Erythroblast (primary cell): Measurements from ENCODE around the gene TMEM151A.
"Not testable (repeated sequence)": the region's sequence is repeated elsewhere in the genome, so short reads cannot be mapped to it uniquely, and the experiment has no call there.

ENCODE experiments used
- DNase-seq, 2 experiments: peaks; one replicate each; lab custom pipeline; 2025; lab: John Stamatoyannopoulos, UW
- GATA1 ChIP-seq: IDR thresholded peaks from 2 replicates; pipeline ENCODE4 v1.6.1; 2011; ENCODE audit warnings: low read depth, mild to moderate bottlenecking, control low read depth, low read length, moderate library complexity
- POLR2A ChIP-seq: IDR thresholded peaks from 2 replicates; pipeline ENCODE4 v1.6.1; 2011; ENCODE audit warnings: mild to moderate bottlenecking, low read length

TMEM151A gene

DNA sequence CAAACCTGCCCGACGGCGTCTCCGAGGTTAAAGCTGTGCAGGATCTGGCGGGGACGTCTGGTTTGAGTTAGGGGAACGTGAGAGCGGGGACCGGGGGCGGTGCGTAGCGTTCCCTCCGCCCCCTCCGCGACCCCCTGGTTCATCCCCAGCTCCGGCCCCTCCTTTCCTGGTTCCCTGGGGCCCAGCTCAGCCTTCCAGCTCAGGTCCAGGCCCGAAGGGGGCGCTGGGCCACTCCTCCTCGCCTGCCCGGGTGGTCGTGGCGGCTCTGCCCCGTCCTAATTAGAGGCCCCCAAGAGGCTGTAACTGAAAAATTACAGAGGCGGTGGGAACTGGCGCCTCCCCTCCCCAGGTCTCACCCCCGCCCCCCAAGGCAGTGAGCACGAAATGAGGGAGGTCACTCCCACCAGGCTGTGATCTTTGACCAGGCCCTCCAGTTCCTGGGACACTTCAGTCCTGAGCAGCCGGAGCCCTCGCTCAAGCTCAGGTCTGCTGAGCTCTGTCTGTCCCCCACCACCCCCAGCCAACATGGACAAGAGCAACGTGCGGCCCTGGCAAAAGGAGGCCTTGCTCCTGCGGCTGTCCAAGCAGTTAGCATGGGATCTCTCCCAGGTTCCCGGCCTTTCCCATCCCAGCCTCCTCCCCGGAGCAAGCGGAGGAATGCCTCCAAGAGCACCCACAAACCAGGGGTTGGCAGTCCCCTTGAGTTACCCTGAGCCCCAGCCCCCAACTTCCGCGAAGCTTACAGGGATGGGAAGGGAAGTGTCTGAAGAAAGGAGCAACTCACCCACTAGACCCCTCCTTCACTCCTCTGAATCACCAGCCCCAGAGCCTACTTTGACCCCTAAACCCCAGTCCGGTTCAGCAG, 21.9 kb downstream of the TMEM151A start:
- no peak for DNase-seq
- no peak for TF ChIP-seq POLR2A
- TF ChIP-seq GATA1 = no peak

DNA sequence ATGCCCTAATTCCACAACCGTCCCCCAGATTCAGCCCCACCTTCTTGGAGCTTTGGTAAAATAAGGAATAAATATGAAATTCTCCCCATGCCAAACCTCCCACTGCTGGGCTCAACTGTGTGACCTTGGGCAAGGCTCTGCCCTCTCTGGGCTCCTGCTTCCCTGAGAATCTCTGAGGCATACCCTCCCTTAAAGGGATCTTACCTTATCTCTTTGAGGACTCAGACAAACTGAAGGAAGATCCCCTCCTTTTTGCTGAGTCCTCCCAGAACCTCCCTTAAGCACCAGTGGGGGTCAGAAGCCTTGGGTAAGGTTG, 22.4 kb downstream of the TMEM151A start:
- no peak for DNase-seq
- TF ChIP-seq GATA1 (no peak), POLR2A (no peak)

DNA sequence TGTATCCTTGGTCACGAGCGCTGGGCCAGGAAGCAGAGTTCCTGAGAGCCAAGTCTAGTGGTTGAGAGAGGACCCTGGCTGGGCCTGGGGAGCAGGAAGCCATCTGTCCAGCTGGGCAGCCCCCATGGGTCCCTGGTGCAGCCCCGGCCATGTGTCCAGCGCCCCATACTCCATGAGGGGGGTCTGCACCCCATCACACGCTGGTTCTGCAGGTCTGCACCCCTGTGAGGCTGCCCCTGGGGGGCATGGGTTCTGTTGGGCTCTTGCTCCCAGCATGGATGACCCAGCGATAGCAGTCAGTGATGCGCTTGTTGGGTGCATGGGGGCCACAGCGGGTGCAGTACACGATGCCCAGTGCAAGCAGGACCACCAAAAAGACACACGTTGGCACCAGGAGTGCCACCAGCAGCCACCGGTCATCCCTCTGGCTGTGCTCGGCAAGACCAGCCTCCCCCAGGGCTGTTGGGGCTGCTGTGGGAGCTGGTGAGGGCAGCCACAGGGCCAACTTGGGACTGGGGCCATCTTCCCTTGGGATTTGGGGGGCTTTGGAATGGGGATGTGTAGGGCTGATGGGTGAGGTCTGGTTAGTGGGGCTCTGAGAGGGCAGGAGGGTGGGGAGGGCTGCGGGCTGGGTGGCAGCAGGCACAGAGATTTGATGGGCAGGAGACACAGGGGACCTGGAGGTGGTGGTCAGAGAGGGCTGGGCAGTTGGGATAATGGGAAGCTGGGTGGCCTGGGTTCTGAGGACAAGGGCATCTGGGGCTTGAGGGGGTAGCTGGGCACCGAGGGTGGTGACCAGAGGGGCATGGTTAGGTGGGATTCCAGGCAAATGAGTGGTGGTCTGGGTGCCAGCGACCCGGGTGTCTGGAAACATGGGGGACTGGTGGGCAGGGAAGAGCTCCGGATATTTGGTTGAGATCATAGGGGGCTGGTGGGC, 23.1 kb downstream of the TMEM151A start:
- DNase-seq = no peak
- no peak for TF ChIP-seq POLR2A

DNA sequence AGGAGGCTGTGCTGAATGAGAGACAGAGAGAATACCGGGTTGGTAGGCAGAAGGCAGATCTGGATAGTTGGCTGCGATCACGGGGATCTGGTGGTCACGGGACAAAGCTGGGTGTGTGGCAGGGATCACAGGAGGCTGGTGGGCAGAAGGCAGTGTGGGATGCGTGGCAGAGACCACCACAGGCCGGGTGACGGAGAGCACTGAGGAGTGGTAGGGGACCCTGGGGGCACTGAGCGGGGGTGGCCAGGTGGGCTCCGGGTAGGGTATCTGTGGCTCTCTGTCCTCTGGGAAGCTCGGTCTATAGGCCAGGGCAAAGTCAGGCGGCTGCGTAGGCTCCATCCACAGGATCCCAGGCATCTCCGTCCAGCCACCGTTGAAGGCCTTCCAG, 23.8 kb downstream of the TMEM151A start:
- no peak for DNase-seq
- TF ChIP-seq POLR2A = no peak
- TF ChIP-seq GATA1 = no peak

DNA sequence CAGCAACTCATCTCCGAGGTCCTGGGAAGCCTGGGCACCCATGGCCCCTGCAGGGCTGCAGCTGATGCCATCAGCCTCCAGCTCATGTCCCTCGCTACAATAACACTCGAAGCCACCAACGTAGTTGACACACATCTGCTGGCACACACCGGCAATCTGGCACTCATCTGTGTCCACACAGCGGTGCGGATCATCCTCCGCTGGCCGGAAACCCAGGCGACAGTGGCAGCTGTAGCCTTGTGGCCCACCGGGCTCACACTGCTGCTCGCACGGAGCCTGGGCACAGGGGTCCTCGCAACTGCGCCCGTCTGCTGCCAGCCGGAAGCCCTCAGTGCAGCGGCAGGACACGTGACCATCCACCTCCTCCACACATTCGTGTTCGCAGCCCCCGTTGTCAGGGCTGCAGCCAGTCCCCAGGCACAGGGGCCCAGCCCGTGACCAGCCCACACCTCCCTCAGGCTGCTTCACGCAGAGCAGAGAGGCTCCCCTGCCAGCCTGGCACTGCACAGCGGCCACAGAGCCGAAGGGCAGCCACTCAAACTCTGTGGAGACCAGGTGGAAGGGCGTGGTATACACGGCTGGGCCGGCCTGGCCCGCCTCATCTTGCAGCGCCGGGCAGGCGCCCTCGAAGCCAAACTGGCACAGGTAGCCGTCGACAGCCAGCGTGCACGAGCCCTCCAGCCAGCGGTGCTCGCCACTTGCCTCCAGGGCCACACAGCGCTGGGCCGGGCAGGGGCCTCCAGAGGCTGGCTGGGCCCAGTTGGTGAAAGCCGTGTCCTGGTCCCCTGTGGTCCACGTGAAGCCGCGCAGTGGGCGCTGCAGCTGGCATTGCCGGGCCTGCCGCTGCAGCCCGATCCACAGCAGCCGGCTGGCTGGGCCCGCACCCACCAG, 24.5 kb downstream of the TMEM151A start:
- no peak for TF ChIP-seq GATA1
- no peak for TF ChIP-seq POLR2A
- DNase-seq = no peak

DNA sequence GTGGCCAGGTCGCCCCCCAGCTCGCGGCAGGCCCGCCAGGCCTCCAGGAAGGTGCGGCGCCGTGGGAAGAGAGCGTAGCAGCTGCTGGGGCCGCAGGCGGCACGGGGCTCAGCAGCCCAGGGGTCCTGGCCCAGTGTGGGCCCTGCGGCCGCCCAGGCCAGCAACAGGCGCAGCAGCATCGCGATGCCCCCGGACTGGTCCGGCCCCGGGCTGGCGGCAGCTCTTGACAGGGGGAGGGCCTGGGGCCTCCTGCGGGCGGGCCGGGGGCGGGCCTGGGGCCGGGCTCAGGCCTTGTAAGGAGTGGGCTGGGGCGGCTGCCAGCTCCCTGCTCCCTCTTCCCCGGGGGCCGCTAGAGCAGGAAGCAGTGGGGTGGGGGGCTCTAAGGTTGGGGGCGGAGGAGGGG, 25.2 kb downstream of the TMEM151A start, which contains the start of gene CD248:
TSS of gene CD248 (minus strand) at position 196 of the 403 bp plus-strand sequence. CDS start at position 179, 17 bp downstream.
- DNase-seq = no peak
- TF ChIP-seq POLR2A = no peak
- no peak for TF ChIP-seq GATA1

DNA sequence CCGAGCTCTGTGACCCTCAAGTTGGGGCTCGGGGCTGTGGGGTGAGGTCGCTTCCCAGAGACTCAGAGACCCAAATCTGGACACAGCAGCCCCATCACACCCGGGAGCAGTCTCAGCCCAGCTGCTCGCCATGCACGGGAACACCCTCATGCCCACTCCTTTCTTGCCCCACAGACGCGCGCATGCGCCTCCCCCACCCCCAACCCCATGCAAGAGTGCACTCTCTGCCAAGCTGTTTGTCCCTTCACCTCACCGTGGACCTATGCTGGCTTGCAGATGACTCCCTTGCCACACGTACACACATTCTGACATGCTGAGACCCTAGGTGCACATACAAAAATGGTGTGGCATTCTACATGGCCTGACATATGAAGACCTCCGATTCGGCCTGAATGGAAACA, 25.6 kb downstream of the TMEM151A start:
- no peak for TF ChIP-seq GATA1
- TF ChIP-seq POLR2A = no peak
- DNase-seq = no peak

DNA sequence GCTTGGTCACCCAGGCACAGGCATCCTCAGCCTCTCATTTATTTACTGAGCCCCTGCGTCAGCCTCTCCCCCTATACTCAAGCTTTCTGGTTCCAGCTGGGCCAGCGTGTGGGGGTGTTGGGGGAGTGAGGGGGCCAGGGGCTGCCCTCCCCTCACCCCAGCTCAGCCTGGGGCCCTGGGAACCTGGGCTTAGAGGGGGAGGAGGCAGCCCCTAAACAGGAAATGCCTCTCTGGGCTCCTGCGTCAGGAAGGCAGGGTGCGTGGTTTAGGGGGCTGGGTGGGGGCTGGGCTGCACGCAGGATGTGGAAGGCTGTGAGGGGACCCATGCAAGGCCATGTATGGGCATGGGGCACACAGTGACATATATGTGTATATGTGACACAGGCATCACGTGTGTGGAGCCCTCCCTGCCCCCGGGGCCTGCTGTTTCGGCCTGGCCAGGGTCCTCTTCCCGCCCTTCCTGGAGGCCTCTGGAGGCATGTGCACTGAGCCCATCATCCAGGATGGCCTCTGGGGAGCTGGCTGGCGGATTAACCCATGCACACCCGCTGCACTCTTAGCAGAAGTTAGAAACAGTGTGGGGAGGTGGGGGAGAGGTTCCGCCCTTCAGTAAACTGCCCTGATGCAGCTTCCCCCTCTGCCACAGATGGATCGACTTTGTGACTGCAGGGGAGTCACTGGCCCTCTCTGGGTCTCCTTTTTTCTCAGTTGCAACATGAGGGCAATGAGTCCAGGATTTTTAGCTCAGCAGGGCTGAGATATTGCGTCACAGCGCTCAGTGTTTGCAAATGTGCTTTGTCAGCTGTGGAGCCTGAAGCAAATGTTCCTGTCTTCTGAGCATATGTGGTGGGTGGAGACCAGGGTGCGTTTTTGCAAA, 26.3 kb downstream of the TMEM151A start:
- DNase-seq = peak in 1 of 2 experiments; percentile 50
- TF ChIP-seq POLR2A (no peak), GATA1 (no peak)

DNA sequence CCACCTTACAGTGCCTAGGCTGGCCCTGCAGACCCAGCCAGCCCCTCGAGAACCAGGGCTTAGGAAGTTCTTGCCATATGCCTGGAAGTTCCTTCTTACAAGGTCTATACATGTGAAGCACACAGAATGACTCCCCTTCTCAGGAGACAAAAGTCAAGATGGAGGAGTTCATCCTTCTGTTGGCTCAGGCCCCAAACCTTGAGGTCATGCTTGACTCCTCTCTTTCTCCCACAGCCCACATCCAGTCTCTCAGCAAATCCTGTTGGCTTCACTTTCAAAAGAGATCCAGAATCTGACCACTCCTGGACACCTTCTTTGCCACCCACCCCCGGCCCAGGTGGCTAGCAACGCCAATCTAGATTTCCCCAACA, 26.9 kb downstream of the TMEM151A start:
- DNase-seq = no peak
- TF ChIP-seq POLR2A = no peak
- TF ChIP-seq GATA1 = no peak

DNA sequence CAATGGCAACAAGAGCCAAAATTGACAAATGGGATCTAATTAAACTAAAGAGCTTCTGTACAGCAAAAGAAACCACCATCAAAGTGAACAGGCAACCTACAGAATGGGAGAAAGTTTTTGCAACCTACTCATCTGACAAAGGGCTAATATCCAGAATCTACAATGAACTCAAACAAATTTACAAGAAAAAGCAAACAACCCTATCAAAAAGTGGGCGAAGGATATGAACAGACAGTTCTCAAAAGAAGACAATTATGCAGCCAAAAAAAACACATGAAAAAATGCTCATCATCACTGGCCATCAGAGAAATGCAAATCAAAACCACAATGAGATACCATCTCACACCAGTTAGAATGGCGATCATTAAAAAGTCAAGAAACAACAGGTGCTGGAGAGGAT, 28.6 kb downstream of the TMEM151A start:
- not testable (repeated sequence) for DNase-seq

DNA sequence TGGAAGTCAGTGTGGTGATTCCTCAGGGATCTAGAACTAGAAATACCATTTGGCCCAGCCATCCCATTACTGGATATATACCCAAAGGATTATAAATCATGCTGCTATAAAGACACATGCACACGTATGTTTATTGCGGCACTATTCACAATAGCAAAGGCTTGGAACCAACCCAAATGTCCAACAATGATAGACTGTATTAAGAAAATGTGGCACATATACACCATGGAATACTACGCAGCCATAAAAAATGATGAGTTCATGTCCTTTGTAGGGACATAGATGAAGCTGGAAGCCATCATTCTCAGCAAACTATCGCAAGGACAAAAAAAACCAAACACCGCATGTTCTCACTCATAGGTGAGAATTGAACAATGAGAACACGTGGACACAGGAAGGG, 29.1 kb downstream of the TMEM151A start:
- DNase-seq = not testable (repeated sequence)

DNA sequence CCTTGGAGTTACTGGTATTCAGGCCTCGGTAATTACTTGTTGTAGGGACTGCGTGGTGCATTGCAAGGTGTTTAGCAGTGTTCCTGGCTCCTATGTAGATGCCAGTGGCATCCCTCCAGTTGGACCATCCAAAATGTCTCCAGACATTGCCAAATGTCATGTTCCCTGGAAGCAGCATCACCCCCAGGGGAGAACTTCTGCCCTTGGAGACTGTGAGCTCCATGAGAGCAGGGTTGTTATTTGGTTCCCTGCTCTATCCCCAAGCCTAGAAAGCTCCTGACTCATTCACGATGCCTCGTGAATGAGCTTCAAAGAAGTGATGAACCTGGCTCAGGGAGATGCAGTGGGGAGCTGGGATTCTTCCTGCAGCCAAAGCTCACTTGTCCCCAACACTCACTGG, 29.9 kb downstream of the TMEM151A start:
- DNase-seq = no peak

DNA sequence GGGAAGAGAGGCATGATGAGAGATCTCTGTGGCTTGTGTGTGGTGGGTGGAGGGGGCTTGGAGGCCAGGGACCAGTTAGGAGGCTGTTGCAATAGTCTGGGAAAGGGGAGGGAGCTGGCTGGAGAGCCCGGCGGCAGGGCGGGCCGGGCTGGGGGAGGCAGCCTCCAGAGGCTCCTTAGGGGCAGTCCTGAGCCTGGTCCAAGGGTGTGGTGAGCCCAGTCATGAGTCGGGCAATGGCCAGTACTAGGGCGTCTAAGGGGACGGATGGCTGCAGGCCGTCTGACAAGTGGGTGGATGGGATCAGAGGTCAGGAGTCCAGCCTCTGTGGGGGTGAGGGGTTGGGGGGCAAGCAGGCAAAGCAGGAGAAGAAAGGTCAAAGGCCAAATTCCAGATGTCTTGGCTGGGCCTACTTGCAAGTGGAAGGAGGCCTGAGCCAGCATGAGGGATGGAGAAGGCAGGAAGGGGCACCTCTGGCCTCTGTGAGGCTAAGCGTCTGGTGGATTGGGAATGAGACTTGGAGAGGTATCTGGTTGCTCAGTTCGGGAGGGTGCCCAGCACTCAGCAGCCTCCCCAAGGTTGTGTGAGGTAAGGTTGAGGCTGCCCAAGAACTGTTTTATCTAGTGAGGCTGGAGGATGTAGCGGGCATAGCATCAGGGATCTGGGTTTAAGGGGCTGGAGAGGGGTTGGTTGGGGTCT, 31.2 kb downstream of the TMEM151A start:
- TF ChIP-seq POLR2A (no peak), GATA1 (no peak)
- no peak for DNase-seq

More for the DNA sequence above, 29.9 kb downstream of the TMEM151A start:
- TF ChIP-seq GATA1 (no peak), POLR2A (no peak)
